K562 (cell line): ENCODE data around the gene RNF145.

Source experiments
- EP300 ChIP-seq: IDR thresholded peaks from 2 replicates; pipeline ENCODE4 v1.6.1; 2012; ENCODE audit warnings: low read length, improper control_type of control experiment
- FOXP1 ChIP-seq: sonication (generic); formaldehyde crosslinking; IDR thresholded peaks from 2 replicates; pipeline ENCODE4 v1.8.0; 2022; ENCODE audit warnings: mild to moderate bottlenecking, missing genetic modification reagents
- KHSRP ChIP-seq: fragments of 450-650 bp; IDR thresholded peaks from 2 replicates; pipeline ENCODE4 v1.6.1; 2017
- SMARCA4 ChIP-seq: fragments of 450-650 bp; IDR thresholded peaks from 2 replicates; pipeline ENCODE4 v1.6.1; 2016
- TEAD1 ChIP-seq, 2 experiments: fragments of 450-650 bp in 1 of 2; sonication (generic) in 1 of 2; formaldehyde crosslinking; IDR thresholded peaks; 2 replicates each; pipeline versions ENCODE4 v1.4.0 to v1.8.0; 2020 to 2022; ENCODE audit warnings: mild to moderate bottlenecking in 2 of 2, missing genetic modification reagents in 1 of 2
- YY1 ChIP-seq, 3 experiments: IDR thresholded peaks; 2 replicates each; pipeline ENCODE4 v1.6.1; 2011; ENCODE audit warnings: low read length in 2 of 3, mild to moderate bottlenecking in 2 of 3, moderate library complexity in 2 of 3, borderline replicate concordance in 1 of 3, control low read depth in 1 of 3, low read depth in 1 of 3; ENCODE audit not compliant: insufficient read depth in 3 of 3, insufficient replicate concordance in 2 of 3, control insufficient read depth in 1 of 3, insufficient read length in 1 of 3; ENCODE audit errors: extremely low read depth in 1 of 3
- ZNF282 ChIP-seq: sonication (generic); formaldehyde crosslinking; IDR thresholded peaks from 2 replicates; pipeline ENCODE4 v1.8.1; 2023; ENCODE audit warnings: missing genetic modification reagents

DNA sequence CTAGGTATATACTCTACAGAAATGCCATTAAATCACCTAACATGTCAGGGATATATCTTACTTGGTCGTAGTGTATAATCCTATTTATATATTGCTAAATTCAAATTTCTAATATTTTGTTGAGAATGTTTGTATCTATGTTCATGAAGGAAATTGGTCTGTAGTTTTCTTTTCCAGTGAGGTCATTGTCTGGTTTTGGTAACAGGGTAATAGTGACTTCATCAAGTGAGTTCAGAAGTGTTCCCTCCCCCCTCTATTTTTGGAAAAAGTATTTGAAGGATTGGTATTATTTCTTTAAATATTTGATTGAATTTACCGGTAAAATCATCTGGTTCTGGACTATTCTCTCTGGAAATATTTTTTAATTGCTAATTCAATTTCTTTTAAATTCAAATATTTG lies 86.2 kb downstream of the RNF145 start:
- TF ChIP-seq SMARCA4 (no peak), KHSRP (no peak), EP300 (no peak), ZNF282 (CRISPR knock-in tag) (no peak), YY1 (IDR thresholded peaks at IDR 0.05; ENCODE audit: borderline replicate concordance in 1 of 3, control insufficient read depth in 1 of 3, extremely low read depth in 1 of 3, insufficient read depth in 3 of 3, insufficient read length in 1 of 3, insufficient replicate concordance in 2 of 3, low read depth in 1 of 3, low read length in 2 of 3) (no peak), FOXP1 (no peak), TEAD1 (CRISPR knock-in tag; IDR thresholded peaks at IDR 0.05) (no peak)
